Fibroblast of skin of back (primary cell): Measurements from ENCODE around the gene GALNT12.

Experiments
- DNase-seq: peaks from one replicate; pipeline ENCODE4 v3.0.0-alpha.2; 2013

The GALNT12 gene

DNA sequence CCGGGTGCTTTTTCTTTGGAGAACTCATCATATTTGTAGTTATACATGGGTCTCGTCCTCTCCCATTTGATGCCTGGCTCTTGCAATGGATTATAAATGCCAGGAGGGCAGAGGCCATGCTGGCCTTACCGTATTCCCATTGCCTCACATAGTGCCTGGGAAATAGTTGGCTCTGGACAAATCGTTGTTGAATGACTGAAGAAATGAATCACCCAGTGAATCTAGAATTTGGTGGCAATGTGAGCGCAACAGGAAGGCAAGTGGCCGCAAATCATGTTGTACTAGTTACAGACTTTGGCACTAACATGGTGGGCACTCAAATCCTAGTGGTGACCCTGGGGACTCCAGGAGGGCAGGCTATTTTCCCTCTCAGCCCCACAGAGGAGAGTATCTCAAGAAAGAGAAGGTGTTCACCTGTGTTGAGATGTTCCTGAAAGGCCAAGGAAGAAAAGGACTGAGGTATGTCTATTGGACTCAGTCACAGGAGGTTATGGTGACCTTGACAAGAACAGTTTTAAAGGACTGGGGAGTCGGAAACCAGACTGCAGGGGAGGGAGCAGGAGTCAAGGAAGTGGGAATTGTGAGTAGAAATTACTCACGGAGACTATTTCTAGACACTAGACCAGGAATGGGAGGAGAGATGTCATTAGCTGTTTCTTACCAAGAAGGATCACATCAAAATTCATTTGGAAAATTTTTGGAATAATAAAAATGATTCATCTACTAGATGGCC, 74.5 kb downstream of the GALNT12 start:
- peak; percentile 35 for DNase-seq

- no peak for DNase-seq
Measured at GRCh38 chr9:98882569-98882923, 75.1 kb downstream of the GALNT12 start.

- no peak for DNase-seq
Measured at GRCh38 chr9:98883276-98883675, 75.8 kb downstream of the GALNT12 start.

- DNase-seq = no peak
Measured at GRCh38 chr9:98884849-98885248, 77.4 kb downstream of the GALNT12 start.

DNA sequence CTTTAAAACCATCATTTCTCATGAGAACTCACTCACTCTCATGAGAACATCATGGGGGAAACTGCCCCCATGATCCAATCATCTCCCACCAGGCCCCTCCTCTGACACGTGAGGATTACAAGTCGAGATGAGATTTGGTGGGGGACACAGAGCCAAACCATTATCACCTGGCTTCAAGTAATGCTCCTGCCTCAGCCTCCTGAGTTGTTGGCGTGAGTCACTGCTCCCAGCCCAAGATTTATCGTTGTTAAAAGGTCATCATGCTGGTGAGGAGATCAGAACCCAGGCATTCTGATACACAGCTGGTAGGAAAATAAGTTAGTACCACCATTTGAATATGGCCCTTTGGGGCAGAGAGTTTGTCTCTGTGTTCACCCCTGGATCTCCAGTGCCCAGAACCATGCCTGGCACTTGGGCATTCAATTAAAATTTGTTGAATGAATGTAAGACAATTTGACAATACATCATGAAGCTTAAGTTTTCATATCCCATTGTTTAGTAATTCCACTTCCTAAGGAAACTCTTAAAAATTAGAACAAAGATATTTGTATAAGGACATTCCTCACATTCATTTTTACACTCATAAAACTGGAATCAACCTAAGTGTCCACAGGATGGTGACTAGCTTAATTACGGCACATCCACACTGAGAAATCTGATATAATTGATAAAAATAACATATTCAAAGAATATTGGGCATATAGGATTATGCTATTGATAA, 78.3 kb downstream of the GALNT12 start:
- DNase-seq = no peak

- no peak for DNase-seq
Measured at GRCh38 chr9:98886691-98887229, 79.3 kb downstream of the GALNT12 start.

DNA sequence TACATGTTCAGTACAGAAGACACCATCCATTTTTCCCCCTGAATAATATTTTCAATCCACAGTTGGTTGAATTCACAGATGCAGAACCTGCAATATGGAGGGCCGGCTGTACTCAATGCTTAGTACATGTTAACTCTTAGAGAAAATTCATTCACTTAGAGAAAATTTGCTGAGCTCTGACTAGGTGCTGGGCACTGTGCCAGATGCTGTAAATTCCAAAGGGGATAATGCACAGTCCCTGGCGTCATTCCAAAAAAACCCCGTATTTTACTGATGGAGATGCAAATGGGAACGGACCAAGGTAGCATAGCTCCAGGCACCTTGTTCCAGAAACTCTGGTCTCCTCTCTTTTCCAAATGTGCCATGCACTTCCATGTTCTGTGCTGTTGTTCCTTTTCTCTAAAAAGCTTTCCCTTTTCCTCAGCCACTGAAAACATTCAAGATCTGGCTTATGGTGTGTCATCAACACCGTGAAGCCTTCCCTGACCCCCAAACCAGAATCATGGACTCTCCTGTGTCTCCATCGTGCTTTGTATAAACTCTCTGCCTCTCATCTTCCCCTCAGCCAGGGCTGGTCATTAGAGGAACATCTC, 80.5 kb downstream of the GALNT12 start:
- DNase-seq = no peak

- DNase-seq = no peak
Measured at GRCh38 chr9:98888801-98889421, 81.4 kb downstream of the GALNT12 start.

DNA sequence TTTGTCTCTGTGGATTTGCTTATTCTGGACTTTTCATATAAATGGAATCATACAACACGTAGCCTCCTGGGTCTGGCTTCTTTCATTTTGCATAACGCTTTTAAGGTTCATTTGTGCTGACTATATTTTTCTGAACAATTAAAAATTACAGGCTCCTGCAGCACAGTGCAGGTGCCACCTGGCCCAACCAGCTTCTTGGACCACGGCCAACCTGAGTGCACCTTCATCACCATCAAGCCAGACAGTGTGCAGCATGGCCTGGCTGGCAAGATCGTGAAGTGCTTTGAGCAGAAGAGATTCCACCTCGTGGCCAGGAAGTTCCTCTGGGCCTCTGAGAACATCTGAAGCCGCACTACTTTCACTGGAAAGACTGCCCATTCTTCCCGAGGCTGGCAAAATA, 82.8 kb downstream of the GALNT12 start:
- DNase-seq = no peak

DNA sequence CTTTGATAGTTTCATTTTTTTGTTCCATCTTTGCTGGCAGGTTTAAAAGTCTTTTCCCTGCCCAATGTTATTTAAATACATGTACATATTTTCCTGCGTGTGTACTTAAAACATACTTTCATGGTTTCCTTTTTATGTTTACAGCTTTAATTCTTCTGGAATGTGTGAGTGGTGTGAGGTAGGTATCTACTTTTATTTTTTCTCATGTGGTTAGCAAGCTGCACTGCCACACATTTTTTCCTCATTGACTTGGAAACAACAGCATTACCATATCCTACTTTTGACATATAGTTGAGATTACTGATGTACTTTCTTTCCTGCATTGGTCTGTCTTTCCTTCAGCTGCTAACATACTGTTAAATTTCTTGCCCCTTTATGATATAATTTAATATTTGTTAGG, 84.8 kb downstream of the GALNT12 start:
- DNase-seq = no peak

DNA sequence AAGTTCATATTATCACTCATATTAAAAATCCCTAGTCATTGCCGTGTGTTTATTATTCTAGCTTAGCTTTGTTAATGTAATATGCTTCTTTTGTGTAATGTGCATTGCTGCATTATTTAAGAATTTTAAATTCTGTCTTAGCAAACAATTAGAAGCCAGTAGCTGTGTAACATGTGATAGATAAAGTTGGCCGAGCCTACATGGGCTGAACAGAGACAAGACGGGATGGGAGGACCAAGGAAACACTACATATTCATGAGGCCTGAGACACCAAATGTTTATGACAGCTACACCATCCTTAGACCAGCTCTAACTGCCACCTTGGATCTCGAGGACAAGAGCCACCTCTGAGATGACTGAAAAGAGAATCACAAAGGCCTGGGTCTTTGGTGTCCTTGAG, 85.2 kb downstream of the GALNT12 start:
- DNase-seq = no peak

GRCh38 chr9:98894171-98894570, 86.7 kb downstream of the GALNT12 start:
- DNase-seq = no peak

GRCh38 chr9:98894761-98895160, 87.3 kb downstream of the GALNT12 start:
- no peak for DNase-seq

DNA sequence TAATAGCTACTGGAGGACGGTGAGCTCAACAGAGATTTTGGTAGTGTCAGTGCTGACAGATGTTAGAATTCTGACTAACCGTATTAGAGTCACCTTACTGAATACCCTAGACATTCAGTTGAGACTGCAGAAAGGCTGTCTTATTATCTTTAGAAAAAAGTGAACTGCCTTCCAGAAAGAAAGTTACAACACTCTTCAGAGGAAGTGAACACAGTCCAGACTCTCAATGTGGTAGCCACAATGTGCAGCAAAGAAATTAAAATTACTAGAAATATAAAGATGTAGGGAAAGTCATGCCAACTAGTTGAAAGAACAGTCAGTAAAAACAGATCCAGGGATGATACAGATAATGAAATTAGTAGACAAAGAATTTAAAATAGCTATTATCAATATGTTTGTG, 89.2 kb downstream of the GALNT12 start:
- no peak for DNase-seq

DNA sequence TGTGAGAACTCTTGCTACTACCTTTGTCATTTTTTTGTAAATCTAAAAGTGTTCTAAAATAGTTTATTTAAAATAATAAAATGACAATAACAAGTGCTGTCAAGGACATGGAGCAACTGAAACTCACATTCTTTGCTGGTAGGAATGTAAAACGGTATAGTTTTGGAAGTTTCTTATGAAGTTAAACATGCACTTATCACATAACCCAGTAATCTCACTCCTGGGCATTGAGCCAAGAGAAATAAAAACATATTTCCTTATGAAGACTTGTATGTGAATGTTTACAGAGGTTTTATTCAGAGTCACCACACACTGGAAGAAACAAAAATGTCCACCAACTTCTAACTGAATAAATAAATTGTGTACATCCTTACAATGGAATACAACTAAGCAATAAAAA, 90.3 kb downstream of the GALNT12 start:
- peak; percentile 66 for DNase-seq

- DNase-seq = peak; percentile 91
Measured at GRCh38 chr9:98899408-98900056, 92.1 kb downstream of the GALNT12 start.
